HS-5 (cell line): ENCODE results near the gene LARP6.
"Not testable (repeated sequence)": the region's sequence is repeated elsewhere in the genome, so short reads cannot be mapped to it uniquely, and the experiment has no call there.

Experiments used
- DNase-seq: peaks from one replicate; pipeline ENCODE4 v3.0.0-alpha.2; 2012; ENCODE audit warnings: low read depth

Gene LARP6

DNA sequence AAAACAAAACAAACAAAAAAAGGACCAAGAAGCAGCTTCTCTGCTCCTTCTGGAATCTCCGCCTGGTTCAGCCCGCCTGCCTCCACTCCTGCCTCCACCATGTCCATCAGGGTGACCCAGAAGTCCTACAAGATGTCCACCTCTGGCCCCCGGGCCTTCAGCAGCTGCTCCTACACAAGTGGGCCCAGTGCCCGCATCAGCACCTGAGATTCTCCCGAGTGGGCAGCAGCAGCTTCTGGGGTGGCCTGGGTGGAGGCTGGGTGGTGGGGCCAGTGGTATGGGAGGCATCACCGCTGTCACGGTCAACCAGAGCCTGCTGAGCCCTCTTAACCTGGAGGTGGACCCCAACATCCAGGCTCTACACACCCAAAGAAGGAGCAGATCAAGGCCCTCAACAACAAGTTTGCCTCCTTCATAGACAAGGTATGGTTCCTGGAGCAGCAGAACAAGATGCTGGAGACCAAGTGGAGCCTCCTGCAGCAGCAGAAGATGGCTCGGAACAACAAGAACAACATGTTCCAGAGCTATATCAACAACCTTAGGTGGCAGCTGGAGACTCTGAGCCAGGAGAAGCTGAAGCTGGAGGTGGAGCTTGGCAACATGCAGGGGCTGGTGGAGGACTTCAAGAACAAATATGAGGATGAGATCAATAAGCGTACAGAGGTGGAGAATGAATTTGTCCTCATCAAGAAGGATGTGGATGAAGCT lies 4.8 kb upstream of the LARP6 start:
- not testable (repeated sequence) for DNase-seq

DNA sequence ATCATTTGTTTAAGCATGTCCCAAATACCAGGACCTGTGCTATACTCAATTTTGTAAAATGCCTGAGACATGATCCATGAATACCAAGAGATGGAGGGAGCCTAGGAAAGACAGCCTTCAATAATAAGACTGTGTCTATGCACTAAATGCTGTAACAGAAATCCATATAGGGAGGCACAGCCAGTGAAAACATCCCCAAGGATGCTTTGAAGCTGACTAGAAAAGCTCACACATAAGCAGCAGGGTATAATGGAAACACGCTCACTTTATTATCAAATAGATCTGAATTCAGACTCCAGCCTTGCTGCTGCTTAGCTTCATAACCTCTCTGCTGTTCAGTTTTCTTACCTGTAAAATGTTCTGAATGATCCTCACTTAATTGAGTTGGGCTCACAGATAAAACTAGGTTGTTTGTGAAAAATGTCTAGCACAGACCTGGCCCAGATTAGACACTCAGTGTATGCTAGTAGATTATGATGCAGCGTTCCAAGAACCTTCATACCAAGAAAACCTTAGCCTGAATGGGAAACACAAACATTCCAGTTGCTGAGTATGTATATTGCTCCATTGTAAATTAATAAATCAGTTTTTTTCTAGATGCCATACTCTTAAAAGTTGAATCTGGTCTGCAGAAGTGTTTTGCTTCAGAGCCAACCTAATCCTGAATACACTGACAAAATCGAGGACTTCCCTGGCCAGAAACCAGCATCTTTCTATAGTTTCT lies 3.8 kb upstream of the LARP6 start:
- DNase-seq = no peak

GRCh38 chr15:70856884-70857561 lies 3.1 kb upstream of the LARP6 start:
- peak; percentile 99 for DNase-seq

DNA sequence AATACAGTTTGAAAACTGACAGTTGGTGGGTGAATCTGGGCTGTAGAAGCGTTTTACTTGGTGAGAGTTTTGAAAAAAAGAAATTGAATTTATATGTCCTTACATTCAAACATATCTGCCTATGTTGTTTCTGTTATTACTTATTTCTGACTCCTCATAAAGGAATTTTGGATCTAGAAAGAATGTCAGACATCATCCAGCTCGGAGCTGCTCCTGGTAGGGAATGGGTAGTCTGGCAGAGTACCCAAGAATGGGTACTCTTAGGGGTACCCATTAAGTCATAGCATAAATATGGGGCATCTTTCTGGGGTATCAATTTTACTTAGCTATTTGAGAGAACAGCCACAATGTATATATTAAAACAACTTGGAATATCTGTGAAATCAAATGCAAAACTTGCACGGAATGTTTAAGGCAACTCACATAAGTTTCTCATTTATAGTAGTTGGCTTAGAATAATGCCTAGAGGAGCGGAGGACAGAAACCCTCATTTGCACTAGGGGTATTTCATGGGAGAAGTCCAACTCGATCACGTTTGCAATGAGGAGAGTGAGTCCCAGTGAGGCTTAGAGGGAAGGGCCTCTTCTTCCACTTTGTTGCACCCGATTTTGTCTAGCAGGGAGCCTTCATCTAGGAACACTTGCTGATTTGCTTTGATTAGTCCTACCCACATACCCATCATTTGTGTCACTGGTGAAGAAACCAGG lies 2.4 kb upstream of the LARP6 start:
- no peak for DNase-seq

DNA sequence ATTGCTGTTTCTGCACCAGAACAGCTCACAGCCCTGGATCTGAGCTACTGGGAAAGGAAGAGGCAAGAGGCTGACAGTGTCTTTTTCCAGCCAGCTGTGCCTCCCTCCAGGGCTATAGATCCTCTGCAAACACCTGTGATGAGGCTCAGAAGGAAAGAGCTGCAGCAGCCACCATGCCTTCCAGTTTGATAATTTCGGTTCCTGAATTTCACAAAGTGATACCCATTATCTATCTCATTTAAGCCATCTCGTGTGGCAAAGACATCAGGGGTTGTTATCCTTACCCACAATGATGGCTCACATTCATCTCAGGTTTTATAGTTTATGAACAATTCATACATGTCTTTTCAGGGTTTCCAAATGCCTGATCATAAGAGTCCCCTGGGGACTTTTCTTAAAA lies 1.8 kb upstream of the LARP6 start:
- no peak for DNase-seq

GRCh38 chr15:70854666-70854976 lies 664 bp upstream of the LARP6 start:
- no peak for DNase-seq

- no peak for DNase-seq
Observed at GRCh38 chr15:70853318-70853972, 512 bp downstream of the LARP6 start.

DNA sequence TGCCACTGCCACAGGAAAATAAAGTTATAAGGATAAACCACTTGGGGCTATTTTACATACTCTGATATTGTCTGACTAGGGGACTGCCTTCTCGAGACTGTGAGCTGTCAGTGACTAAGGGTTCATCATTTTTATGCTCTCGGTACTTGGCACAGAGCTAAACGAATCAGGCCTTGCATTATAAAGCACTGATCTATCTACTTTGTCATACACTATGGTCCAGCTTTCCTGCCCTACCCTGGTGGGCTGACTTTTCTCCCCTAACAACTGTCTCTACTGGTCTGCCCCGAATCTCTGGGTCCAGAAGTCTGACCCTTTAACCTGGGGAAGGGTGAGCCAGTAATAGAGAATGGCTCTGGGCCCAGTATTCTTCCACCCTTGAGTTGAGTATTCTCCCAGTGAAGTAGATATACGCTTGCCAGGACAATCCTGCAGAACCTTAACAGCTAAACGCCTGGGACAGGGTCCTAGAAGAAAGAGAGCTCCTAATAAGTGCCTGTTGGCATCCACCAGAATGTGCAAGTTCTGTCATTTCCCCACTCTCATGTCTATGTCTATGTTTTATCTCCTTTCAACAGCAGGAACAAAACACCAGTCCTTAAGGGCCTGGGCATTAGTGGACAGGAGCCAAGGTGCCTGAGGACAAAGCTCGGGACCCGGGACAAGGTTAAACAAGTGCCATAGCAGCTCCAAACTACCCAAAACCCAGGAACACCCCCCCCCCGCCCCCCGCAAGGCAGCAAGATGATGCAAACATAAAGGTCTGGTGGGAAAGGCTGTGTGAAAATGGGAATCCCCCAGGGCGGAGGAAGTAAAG lies 1.2 kb downstream of the LARP6 start:
- DNase-seq = no peak

GRCh38 chr15:70851889-70852288 lies 2.1 kb downstream of the LARP6 start:
- no peak for DNase-seq

DNA sequence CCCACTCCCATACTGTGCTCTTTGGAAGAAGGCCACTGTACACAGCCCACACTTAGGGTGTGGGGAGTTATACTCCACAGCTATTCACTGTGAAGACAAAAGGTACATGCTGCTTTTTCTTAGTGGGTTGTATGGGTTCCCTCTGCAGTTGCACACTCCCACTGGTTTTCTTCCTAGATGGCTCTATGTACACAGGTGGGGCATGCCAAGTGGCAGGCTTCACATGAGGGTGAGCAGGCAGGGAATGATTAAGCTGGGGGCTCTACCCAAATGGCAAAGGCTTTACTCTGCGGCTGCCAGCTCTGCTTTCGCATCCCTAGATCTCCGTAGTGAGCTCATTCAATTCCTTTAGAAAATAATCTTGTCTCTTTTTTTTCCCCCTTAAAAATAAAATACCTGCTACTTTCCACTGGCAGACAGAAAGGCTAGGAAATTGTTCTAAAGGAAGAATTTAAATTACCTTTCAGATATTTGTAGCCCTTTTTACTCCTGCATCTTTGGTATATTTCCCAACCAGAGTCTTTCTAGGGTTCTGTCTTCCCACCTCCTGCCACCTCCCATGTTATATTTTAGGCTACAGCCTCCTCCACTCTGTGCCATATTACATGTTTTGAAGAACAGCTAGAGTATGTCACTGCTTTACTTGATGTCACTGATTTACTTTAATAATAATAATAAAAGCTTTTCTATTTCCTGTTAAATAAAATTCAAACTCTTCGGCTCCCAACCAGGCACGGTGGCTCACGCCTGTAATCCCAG lies 8.2 kb downstream of the LARP6 start:
- DNase-seq = no peak

GRCh38 chr15:70837476-70837875 lies 16.5 kb downstream of the LARP6 start:
- no peak for DNase-seq

DNA sequence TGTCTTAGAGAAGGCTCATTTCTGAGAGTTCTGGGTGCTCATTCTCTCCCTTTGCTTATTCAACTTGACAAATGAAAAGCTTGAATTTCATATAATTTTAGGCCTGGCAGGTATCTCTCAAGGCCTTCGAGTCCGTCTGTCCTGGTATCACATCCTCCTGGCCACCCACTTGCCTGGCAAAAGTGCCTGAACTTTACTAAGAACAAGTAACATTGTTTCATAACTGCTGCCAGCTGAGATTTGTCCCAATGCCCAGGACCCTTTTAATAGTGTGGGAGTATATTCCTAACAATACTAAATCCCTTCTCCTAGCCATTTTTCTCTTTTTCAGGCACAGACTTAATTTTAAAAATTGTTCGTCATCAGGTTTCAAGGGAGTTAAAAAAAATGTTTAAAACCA lies 18.1 kb downstream of the LARP6 start:
- no peak for DNase-seq

- no peak for DNase-seq
Observed at GRCh38 chr15:70835415-70835814, 18.5 kb downstream of the LARP6 start.

- DNase-seq = no peak
Observed at GRCh38 chr15:70834999-70835398, 19.0 kb downstream of the LARP6 start.

- DNase-seq = no peak
Observed at GRCh38 chr15:70833861-70834765, 19.8 kb downstream of the LARP6 start.

GRCh38 chr15:70833422-70833821 lies 20.5 kb downstream of the LARP6 start:
- DNase-seq = no peak

DNA sequence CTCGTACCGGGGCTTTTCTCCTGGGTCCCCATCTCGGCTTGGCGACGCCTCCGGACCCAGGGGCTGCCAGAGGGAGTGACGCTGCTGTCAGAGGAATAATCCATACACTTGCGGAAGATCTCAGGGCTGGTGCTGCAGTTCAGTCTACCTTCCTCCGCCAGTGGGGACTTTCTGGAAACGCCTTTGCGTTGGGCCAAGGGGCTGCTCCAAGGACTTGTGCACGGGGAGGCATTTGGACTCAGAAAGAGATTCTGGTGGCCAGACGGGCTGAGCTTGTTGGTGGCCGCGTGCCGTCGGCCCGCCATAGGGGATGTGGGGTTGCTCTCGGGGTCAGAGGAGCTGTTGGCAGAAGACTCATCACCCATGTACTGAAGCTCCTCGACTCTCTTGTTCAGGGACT lies 21.8 kb downstream of the LARP6 start:
- no peak for DNase-seq

DNA sequence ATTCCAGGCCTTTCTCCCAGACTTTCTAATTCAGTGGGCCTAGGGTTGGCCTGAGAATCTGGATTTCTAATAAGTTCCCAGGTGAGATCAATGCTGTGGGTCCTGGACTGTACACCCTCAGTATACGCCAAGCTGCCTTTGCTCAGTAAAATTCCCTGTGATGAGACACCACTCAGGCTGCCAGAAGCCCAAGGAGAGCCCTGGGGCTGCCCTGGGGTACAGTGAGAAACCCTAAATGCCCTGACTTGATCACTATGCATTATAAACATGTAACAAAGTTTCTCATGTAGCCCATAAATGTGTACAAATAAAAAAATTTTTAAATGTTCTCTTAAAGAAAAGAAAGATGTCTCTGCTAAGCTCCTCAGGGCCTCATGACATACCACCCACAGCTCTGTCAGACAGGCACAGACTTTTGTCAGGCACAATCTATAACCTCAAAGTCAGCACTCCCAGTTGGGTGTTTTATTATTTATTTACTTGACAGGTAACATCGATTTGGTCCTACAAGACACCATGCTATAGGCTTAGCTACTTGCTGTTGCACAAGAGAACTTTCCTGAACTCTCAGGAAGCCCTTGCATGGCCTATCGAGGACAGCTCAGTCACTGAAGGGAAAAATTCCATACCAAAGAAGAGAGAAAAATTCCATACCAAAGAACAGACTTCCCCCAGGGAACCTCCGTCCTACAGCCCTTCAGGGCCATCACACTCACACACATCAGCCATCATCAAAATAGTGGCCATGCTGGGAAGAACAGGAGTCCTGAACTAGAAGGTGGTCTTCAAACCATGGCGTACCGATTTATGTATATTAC lies 22.7 kb downstream of the LARP6 start:
- no peak for DNase-seq

GRCh38 chr15:70830615-70831014 lies 23.3 kb downstream of the LARP6 start:
- no peak for DNase-seq
